K562 (cell line): ENCODE results near the gene DNAAF1. TPM values are rescaled to one million over a fixed set of nuclear protein-coding genes. Genes with fewer than 3 reads are reported as not detected.

Experiments used
- ATAC-seq: fragments of 200-7000 bp; cut with Tn5 transposase; 3 replicates; pipeline ENCODE4 v1.9.1; 2020; ENCODE audit warnings: moderate library complexity
- BruUV-seq: library from RNA; stranded (reverse); fragments of 400-500 nt; replicated peaks from 2 replicates; lab custom pipeline; 2021; lab: Mats Ljungman, UMichigan
- CTCF ChIA-PET: fragments of 300-600 bp; formaldehyde crosslinking; extraction: SDS; loops from one replicate; lab custom pipeline; 2021; ENCODE audit warnings: low intra/inter-chr PET ratio; lab: Yijun Ruan, JAX
- POLR2A ChIA-PET: fragments of 300-600, 350-650 bp; sonication (Branson Sonifier 250); formaldehyde crosslinking; extraction: SDS; loops from one replicate; lab custom pipeline; 2021; ENCODE audit warnings: antibody characterized with exemption, inconsistent platforms; lab: Yijun Ruan, JAX
- DNase-seq, 4 experiments: peaks; one replicate each; pipeline versions ENCODE4 v3.0.0 to v3.0.0-alpha.2; 2011 to 2018; ENCODE audit warnings: low spot score in 3 of 4, mixed read lengths in 3 of 4; ENCODE audit errors: extremely low read depth in 1 of 4
- FAIRE-seq: peaks from 2 replicates; lab custom pipeline; 2011; peaks lifted over from hg19 to GRCh38; lab: Jason Lieb, UNC
- H2AFZ ChIP-seq: 2 replicates; pipeline ENCODE4 v1.6.0; 2011; ENCODE audit warnings: low read depth, low read length, control low read depth, inconsistent platforms
- H3K27ac ChIP-seq: fragments of 200-600 bp; 3 replicates; pipeline ENCODE4 v1.8.0; 2011; ENCODE audit warnings: low read depth, mild to moderate bottlenecking, control low read depth, inconsistent platforms, low read length, moderate library complexity, mixed read lengths; ENCODE audit errors: extremely low read depth
- H3K27me3 ChIP-seq, 2 experiments: fragments of 300-600 bp in 1 of 2; 2 replicates in 1 of 2; 3 replicates in 1 of 2; pipeline versions ENCODE4 v1.6.0 to v1.8.0; 2011; ENCODE audit warnings: inconsistent platforms in 2 of 2, low read length in 2 of 2, mild to moderate bottlenecking in 1 of 2, mixed read lengths in 1 of 2, moderate library complexity in 1 of 2; ENCODE audit not compliant: control insufficient read depth in 2 of 2, insufficient read depth in 2 of 2
- H3K36me3 ChIP-seq: fragments of 300-600 bp; 3 replicates; pipeline ENCODE4 v1.8.0; 2011; ENCODE audit warnings: mild to moderate bottlenecking, low read length, inconsistent platforms; ENCODE audit not compliant: control insufficient read depth, insufficient read depth
- H3K4me1 ChIP-seq, 2 experiments: fragments of 200-600 bp in 1 of 2; replicated peaks in 1 of 2; 2 replicates in 1 of 2; 3 replicates in 1 of 2; pipeline versions ENCODE4 v1.5.1 to v1.8.0; 2011; ENCODE audit warnings: inconsistent platforms in 2 of 2, low read length in 2 of 2, mild to moderate bottlenecking in 1 of 2, mixed read lengths in 1 of 2, moderate library complexity in 1 of 2; ENCODE audit not compliant: control insufficient read depth in 2 of 2, insufficient read depth in 2 of 2
- H3K4me2 ChIP-seq: 2 replicates; pipeline ENCODE4 v1.6.1; 2011; ENCODE audit warnings: low read length, control low read depth, inconsistent platforms, mixed read lengths; ENCODE audit not compliant: insufficient read depth
- H3K4me3 ChIP-seq: fragments of 200-600 bp; sonication (generic), shearing (Covaris generic); 2 replicates; pipeline ENCODE4 v1.5.1; 2016; ENCODE audit warnings: control low read depth, inconsistent platforms
- H3K79me2 ChIP-seq: fragments of 200-600 bp; 3 replicates; pipeline ENCODE4 v1.8.0; 2011; ENCODE audit warnings: low read length, inconsistent platforms; ENCODE audit not compliant: control insufficient read depth, insufficient read depth
- H3K9ac ChIP-seq, 2 experiments: 2 replicates each; pipeline versions ENCODE4 v1.6.0 to v1.6.1; 2011; ENCODE audit warnings: low read depth in 2 of 2, low read length in 2 of 2, control low read depth in 1 of 2, inconsistent platforms in 1 of 2, mild to moderate bottlenecking in 1 of 2, mixed read lengths in 1 of 2; ENCODE audit not compliant: insufficient read depth in 1 of 2
- H3K9me1 ChIP-seq: one replicate; pipeline ENCODE4 v1.6.0; 2011; ENCODE audit warnings: inconsistent platforms, mild to moderate bottlenecking, low read length, moderate library complexity; ENCODE audit not compliant: control insufficient read depth, insufficient read depth
- H3K9me3 ChIP-seq: replicated peaks from 2 replicates; pipeline ENCODE4 v1.5.1; 2011; ENCODE audit warnings: low read depth, low read length, inconsistent platforms; ENCODE audit not compliant: control insufficient read depth, insufficient read depth
- H4K20me1 ChIP-seq: replicated peaks from 2 replicates; pipeline ENCODE4 v1.6.1; 2011; ENCODE audit warnings: low read length, inconsistent platforms, mixed read lengths; ENCODE audit not compliant: control insufficient read depth, insufficient read depth
- DPF2 ChIP-seq: fragments of 450-650 bp; IDR thresholded peaks from 2 replicates; pipeline ENCODE4 v1.6.1; 2016
- NR2C2 ChIP-seq, 2 experiments: fragments of 200-800 bp in 1 of 2; sonication (Bioruptor generic) in 1 of 2; sonication (generic) in 1 of 2; formaldehyde crosslinking in 1 of 2; IDR thresholded peaks; 2 replicates each; pipeline versions ENCODE4 v1.6.1 to v1.8.0; 2016 to 2022; ENCODE audit warnings: mild to moderate bottlenecking in 1 of 2, missing compliant biosample characterization in 1 of 2, missing genetic modification characterization in 1 of 2, missing genetic modification reagents in 1 of 2
- USF2 ChIP-seq: sonication (generic); formaldehyde crosslinking; IDR thresholded peaks from 2 replicates; pipeline ENCODE4 v1.5.0; 2020; ENCODE audit warnings: missing genetic modification reagents
- ZNF316 ChIP-seq: fragments of 450-650 bp; IDR thresholded peaks from 2 replicates; pipeline ENCODE4 v1.6.1; 2016
- WGBS: fragments of 100-300 bp; shearing (Covaris generic); methylation state at CpG from one replicate; pipeline ENCODE4 v1.1.6; 2016; ENCODE audit warnings: low coverage, mixed read lengths; ENCODE audit not compliant: insufficient coverage; ENCODE audit errors: missing lambda C conversion rate; 5-methylcytosine and 5-hydroxymethylcytosine counted together
- in situ Hi-C: fragments of 300-500 bp; cut with MboI; formaldehyde crosslinking; loops from 4 replicates; pipeline ENCODE4 v1.15.0; 2018; ENCODE audit warnings: inconsistent platforms, mixed read lengths
- intact Hi-C: fragments of 100-400 bp; cut with micrococcal nuclease; formaldehyde crosslinking; loops from 2 replicates; pipeline ENCODE4 v1.14.2; 2022
- polyA plus RNA-seq, 8 experiments: library from polyadenylated mRNA; depleted of rRNA in 4 of 8; stranded (reverse) in 5 of 8; unstranded in 3 of 8; fragments of >200 nt; fragmentation: Nextera tagmentation in 2 of 8; fragmentation: Illumina TruSeq in 1 of 8; extraction: Ambion mirVana in 2 of 8; extraction: Trizol in 1 of 8; gene quantifications; 2 replicates each; pipeline versions ENCODE4 v1.2.1 to v1.2.3, GENCODE V29; 2011 to 2014; ENCODE audit warnings: inconsistent platforms in 1 of 8, missing spikeins in 1 of 8
- total RNA-seq, 7 experiments: library from RNA; depleted of rRNA in 6 of 7; stranded (reverse); fragments of >200 nt in 6 of 7; fragmentation: Illumina TruSeq in 2 of 7; extraction: Trizol in 2 of 7; gene quantifications; 2 replicates each; pipeline versions ENCODE4 v1.2.1 to v1.2.3, GENCODE V29; 2011 to 2021; ENCODE audit warnings: low replicate concordance in 1 of 7
- TF ChIP-seq, protein P1 (sequence below): sonication (generic); formaldehyde crosslinking; IDR thresholded peaks from 2 replicates; pipeline ENCODE4 v1.8.0; 2022; ENCODE audit warnings: missing genetic modification reagents, mild to moderate bottlenecking, moderate library complexity, borderline replicate concordance

The DNAAF1 gene
- total and polyA plus RNA-seq, 9 of the 15 experiments (the other 6 are each of a cell fraction or from before 2014, with no cell fraction given), result 0.01 TPM; not detected in 8

DNA sequence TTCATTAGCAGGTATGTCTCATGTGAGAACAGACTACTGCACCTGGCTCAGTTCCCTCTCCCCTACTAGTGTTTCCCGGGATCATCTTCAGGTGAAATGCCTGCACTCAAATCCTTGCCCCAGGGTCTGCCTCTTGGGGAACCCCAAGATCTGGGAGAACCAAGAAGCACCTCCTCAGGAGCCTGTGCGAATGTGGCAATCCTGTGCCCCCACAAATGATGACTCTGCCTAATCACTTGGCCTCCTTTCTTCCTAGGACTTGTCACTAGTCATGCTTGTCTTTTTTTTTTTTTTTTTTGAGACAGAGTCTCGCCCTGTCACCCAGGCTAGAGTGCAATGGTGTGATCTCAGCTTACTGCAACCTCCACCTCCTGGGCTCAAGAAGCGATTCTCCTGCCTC, 67.5 kb downstream of the DNAAF1 start:
- Histone ChIP-seq H3K9me3 (no peaks in the 10 kb centered on the region), H3K9ac (no peak overlapping the region), H3K79me2 (no peaks in the 10 kb centered on the region), H4K20me1 (no peaks in the 10 kb centered on the region), H3K27me3 (peaks cover 31 to 50% of the 10 kb centered on the region in 2 experiments), H3K4me1 (peaks cover 0 to 3% of the 10 kb centered on the region in 2 experiments; a peak in 3 of 5 replicates), H2AFZ (no peak overlapping the region), H3K27ac (no peak overlapping the region), H3K9me1 (no peaks in the 10 kb centered on the region)
- POLR2A ChIA-PET, result interaction anchor here (0.9 kb wide), 1 partner anchor 83 kb away, joined by 3 read pairs; no protein-coding TSS in a partner anchor
- CTCF ChIA-PET, result no interaction called here
- WGBS, result 3% methylated on average over 3 of the region's 4 CpGs
- no peak for DNase-seq
- no peak for ATAC-seq
- FAIRE-seq, result no peak
- in situ Hi-C loops, result no loop called here
- no TSS peak for BruUV-seq
- TF ChIP-seq ZNF316, result peak; percentile 28; the same call in 1 of the 2 replicates
- TF ChIP-seq NR2C2 (CRISPR knock-in tag; IDR thresholded peaks at IDR 0.05), result no peak
- TF ChIP-seq NR2C2 (tag; IDR thresholded peaks at IDR 0.05), result no peak
- TF ChIP-seq, all 486 proteins: peak for 1
- intact Hi-C loops, result no loop called here
- no peak overlapping the region for H3K4me3 ChIP-seq
- H3K36me3 ChIP-seq, result no peaks in the 10 kb centered on the region
- H3K4me2 ChIP-seq, result no peak overlapping the region

GRCh38 chr16:84214451-84215066, 69.5 kb downstream of the DNAAF1 start:
- CTCF ChIA-PET, result no interaction called here
- DNase-seq, result no peak

More at GRCh38 chr16:84214451-84215066, 69.5 kb downstream of the DNAAF1 start:
- no peaks in the 10 kb centered on the region for H3K4me1 ChIP-seq
- H3K27ac ChIP-seq, result no peak overlapping the region
- H3K79me2 ChIP-seq, result no peaks in the 10 kb centered on the region
- H3K27me3 ChIP-seq, result peaks cover 48 to 69% of the 10 kb centered on the region in 2 experiments
- H3K9me1 ChIP-seq, result no peaks in the 10 kb centered on the region
- H3K9ac ChIP-seq, result no peak overlapping the region
- no peaks in the 10 kb centered on the region for H3K36me3 ChIP-seq
- no peak overlapping the region for H3K4me2 ChIP-seq
- FAIRE-seq (no peak), ATAC-seq (peak; percentile 53)
- no peak overlapping the region for H2AFZ ChIP-seq
- no peaks in the 10 kb centered on the region for H4K20me1 ChIP-seq
- intact Hi-C loops (no loop called here), in situ Hi-C loops (no loop called here)
- no peaks in the 10 kb centered on the region for H3K9me3 ChIP-seq
- BruUV-seq, result no TSS peak
- TF ChIP-seq, protein P1, sequence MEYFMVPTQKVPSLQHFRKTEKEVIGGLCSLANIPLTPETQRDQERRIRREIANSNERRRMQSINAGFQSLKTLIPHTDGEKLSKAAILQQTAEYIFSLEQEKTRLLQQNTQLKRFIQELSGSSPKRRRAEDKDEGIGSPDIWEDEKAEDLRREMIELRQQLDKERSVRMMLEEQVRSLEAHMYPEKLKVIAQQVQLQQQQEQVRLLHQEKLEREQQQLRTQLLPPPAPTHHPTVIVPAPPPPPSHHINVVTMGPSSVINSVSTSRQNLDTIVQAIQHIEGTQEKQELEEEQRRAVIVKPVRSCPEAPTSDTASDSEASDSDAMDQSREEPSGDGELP (CRISPR knock-in tag), result 0 out of 2 replicates have a peak, but pooled peaks have one; percentile 19
- no peak for TF ChIP-seq DPF2
- 0 out of 2 replicates have a peak, but pooled peaks have one; percentile 5 for TF ChIP-seq USF2 (CRISPR knock-in tag)
- 9% methylated on average over 15 of the region's 15 CpGs for WGBS
- POLR2A ChIA-PET, result interaction anchor here (0.7 to 1.1 kb wide), 2 partner anchors 11 to 14 kb away, joined by 4 to 5 read pairs; no protein-coding TSS in a partner anchor
- no peak overlapping the region for H3K4me3 ChIP-seq
